SU-DHL-6 (cell line): ENCODE data around the gene HDAC7.
"Not testable (repeated sequence)": the region's sequence is repeated elsewhere in the genome, so short reads cannot be mapped to it uniquely, and the experiment has no call there.

Experiments
- H2AFZ ChIP-seq: fragments of 200-600 bp; sonication (generic); 2 replicates; pipeline ENCODE4 v1.6.1; 2014; ENCODE audit warnings: low read depth, mild to moderate bottlenecking, moderate library complexity, mixed read lengths, antibody characterized with exemption, low read length; ENCODE audit not compliant: severe bottlenecking
- H3F3A ChIP-seq: fragments of 200-600 bp; shearing (Covaris generic); 2 replicates; pipeline ENCODE4 v1.6.0; 2016; ENCODE audit warnings: antibody characterized with exemption, mild to moderate bottlenecking; ENCODE audit not compliant: insufficient read depth
- H3K27ac ChIP-seq: fragments of 200-600 bp; sonication (generic); 2 replicates; pipeline ENCODE4 v1.5.1; 2016; ENCODE audit warnings: low read depth, mild to moderate bottlenecking, low read length, moderate library complexity, mixed read lengths
- H3K27me3 ChIP-seq: fragments of 200-600 bp; sonication (generic), shearing (Covaris generic); 2 replicates; pipeline ENCODE4 v1.6.0; 2014; ENCODE audit warnings: mild to moderate bottlenecking, low read length
- H3K36me3 ChIP-seq: fragments of 200-600 bp; sonication (generic); 2 replicates; pipeline ENCODE4 v1.6.1; 2014; ENCODE audit warnings: mild to moderate bottlenecking, low read length, mixed read lengths
- H3K4me2 ChIP-seq: fragments of 300-600, 200-600 bp; shearing (Covaris generic), sonication (generic); 2 replicates; pipeline ENCODE4 v1.6.0; 2014; ENCODE audit warnings: low read length, low read depth, mild to moderate bottlenecking; ENCODE audit not compliant: poor library complexity, severe bottlenecking
- H3K4me3 ChIP-seq: fragments of 200-600 bp; sonication (generic); 2 replicates; pipeline ENCODE4 v1.5.1; 2014; ENCODE audit warnings: antibody characterized with exemption, low read length, mild to moderate bottlenecking, mixed read lengths; ENCODE audit not compliant: insufficient read depth, poor library complexity, severe bottlenecking
- H3K79me2 ChIP-seq: fragments of 200-600 bp; sonication (generic); 2 replicates; pipeline ENCODE4 v1.6.1; 2014; ENCODE audit warnings: mild to moderate bottlenecking, low read length, moderate library complexity; ENCODE audit not compliant: insufficient read depth
- H3K9ac ChIP-seq: fragments of 200-600 bp; sonication (generic); 2 replicates; pipeline ENCODE4 v1.7.0; 2014; ENCODE audit warnings: mild to moderate bottlenecking, low read length
- H3K9me2 ChIP-seq: fragments of 200-600 bp; sonication (generic); replicated peaks from 2 replicates; pipeline ENCODE4 v1.6.1; 2014; ENCODE audit warnings: low read length; ENCODE audit not compliant: insufficient read depth
- H3K9me3 ChIP-seq: fragments of 200-600 bp; sonication (generic); 2 replicates; pipeline ENCODE4 v1.6.1; 2014; ENCODE audit warnings: low read length, mixed read lengths; ENCODE audit not compliant: insufficient read depth
- H4K20me1 ChIP-seq: fragments of 200-600 bp; sonication (generic); 2 replicates; pipeline ENCODE4 v1.6.1; 2014; ENCODE audit warnings: low read depth, mild to moderate bottlenecking, antibody characterized with exemption, low read length, moderate library complexity, mixed read lengths
- CTCF ChIP-seq: fragments of 200-600 bp; sonication (generic); IDR thresholded peaks from one replicate; pipeline ENCODE4 v1.5.1; 2017; ENCODE audit warnings: antibody characterized with exemption, mild to moderate bottlenecking, low read length, moderate library complexity; ENCODE audit not compliant: insufficient read depth, poor library complexity, severe bottlenecking
- EZH2phosphoT487 ChIP-seq: fragments of 200-600 bp; sonication (generic), shearing (Covaris generic); conservative IDR thresholded peaks from 2 replicates; pipeline ENCODE4 v1.6.1; 2018; ENCODE audit warnings: mild to moderate bottlenecking, antibody characterized with exemption, low read length, moderate library complexity, mixed read lengths

HDAC7 gene

GRCh38 chr12:47843226-47843980 lies 23.7 kb upstream of the HDAC7 start:
- Histone ChIP-seq H3K27ac (no peak overlapping the region), H3K27me3 (no peaks in the 10 kb centered on the region), H3K9me3 (no peaks in the 10 kb centered on the region), H3F3A (no peaks in the 10 kb centered on the region), H3K9me2 (no peaks in the 10 kb centered on the region), H3K4me2 (no peak overlapping the region), H3K79me2 (no peaks in the 10 kb centered on the region), H3K4me3 (no peak overlapping the region), H3K36me3 (no peaks in the 10 kb centered on the region), H2AFZ (no peak overlapping the region), H4K20me1 (no peaks in the 10 kb centered on the region), H3K9ac (no peak overlapping the region)
- no peak for TF ChIP-seq CTCF
- TF ChIP-seq EZH2phosphoT487 = no peak

GRCh38 chr12:47842543-47842942 lies 22.8 kb upstream of the HDAC7 start:
- not testable (repeated sequence) for H3K9me3 ChIP-seq, H3K27me3 ChIP-seq, H3K79me2 ChIP-seq, H4K20me1 ChIP-seq, H3K36me3 ChIP-seq, H3K4me3 ChIP-seq, H3K27ac ChIP-seq, H3K4me2 ChIP-seq, H2AFZ ChIP-seq, H3K9ac ChIP-seq, H3F3A ChIP-seq, H3K9me2 ChIP-seq

- Histone ChIP-seq H3K27ac (no peak overlapping the region), H3K79me2 (no peaks in the 10 kb centered on the region), H2AFZ (no peak overlapping the region), H3K27me3 (no peaks in the 10 kb centered on the region), H4K20me1 (no peaks in the 10 kb centered on the region), H3F3A (peaks cover 4% of the 10 kb centered on the region), H3K9ac (no peak overlapping the region), H3K9me3 (no peaks in the 10 kb centered on the region), H3K4me2 (no peak overlapping the region), H3K36me3 (no peaks in the 10 kb centered on the region), H3K4me3 (no peak overlapping the region), H3K9me2 (no peaks in the 10 kb centered on the region)
- TF ChIP-seq CTCF = no peak
- no peak for TF ChIP-seq EZH2phosphoT487
Measured at GRCh38 chr12:47841910-47842309, 22.2 kb upstream of the HDAC7 start.

- Histone ChIP-seq H2AFZ (no peak overlapping the region), H3K9me2 (no peaks in the 10 kb centered on the region), H3K27ac (no peak overlapping the region), H3K9ac (no peak overlapping the region), H3K9me3 (no peaks in the 10 kb centered on the region), H3K79me2 (no peaks in the 10 kb centered on the region), H4K20me1 (no peaks in the 10 kb centered on the region), H3K36me3 (no peaks in the 10 kb centered on the region), H3K4me2 (no peak overlapping the region), H3K27me3 (no peaks in the 10 kb centered on the region), H3K4me3 (no peak overlapping the region), H3F3A (peaks cover 8% of the 10 kb centered on the region)
- no peak for TF ChIP-seq CTCF
- no peak for TF ChIP-seq EZH2phosphoT487
Measured at GRCh38 chr12:47841501-47841900, 21.8 kb upstream of the HDAC7 start.
